ENCODE data around the gene LAMA2.

DNA sequence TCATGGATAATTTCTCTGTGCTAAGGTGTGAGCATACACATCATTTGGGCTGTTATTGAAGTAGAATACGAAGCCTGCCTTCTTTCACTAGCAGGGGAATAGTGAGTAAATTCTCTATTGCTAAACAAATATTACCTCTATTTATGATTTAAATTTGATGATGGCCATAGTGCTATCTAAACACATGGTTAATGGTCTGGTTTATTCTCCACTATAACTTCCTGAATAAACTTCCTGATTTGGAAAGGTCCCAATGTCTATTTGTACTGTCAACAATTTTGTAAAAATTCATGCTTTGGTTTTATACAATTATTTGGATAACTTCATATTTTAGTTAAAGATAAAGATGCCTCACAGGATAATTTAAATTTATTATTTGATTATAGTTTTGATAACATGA lies 426.2 kb downstream of the LAMA2 start:
- TF ChIP-seq, protein P1, sequence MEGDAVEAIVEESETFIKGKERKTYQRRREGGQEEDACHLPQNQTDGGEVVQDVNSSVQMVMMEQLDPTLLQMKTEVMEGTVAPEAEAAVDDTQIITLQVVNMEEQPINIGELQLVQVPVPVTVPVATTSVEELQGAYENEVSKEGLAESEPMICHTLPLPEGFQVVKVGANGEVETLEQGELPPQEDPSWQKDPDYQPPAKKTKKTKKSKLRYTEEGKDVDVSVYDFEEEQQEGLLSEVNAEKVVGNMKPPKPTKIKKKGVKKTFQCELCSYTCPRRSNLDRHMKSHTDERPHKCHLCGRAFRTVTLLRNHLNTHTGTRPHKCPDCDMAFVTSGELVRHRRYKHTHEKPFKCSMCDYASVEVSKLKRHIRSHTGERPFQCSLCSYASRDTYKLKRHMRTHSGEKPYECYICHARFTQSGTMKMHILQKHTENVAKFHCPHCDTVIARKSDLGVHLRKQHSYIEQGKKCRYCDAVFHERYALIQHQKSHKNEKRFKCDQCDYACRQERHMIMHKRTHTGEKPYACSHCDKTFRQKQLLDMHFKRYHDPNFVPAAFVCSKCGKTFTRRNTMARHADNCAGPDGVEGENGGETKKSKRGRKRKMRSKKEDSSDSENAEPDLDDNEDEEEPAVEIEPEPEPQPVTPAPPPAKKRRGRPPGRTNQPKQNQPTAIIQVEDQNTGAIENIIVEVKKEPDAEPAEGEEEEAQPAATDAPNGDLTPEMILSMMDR (IDR thresholded peaks at IDR 0.05) = no peak
- no peak for TF ChIP-seq POLR2A (IDR thresholded peaks at IDR 0.05)

Measured in right lobe of liver (tissue), 4 donors.